H4 (cell line): ENCODE results near the gene CDH13. TPM values are rescaled to one million over a fixed set of nuclear protein-coding genes. Genes with fewer than 3 reads are reported as not detected.

Experiments used
- DNase-seq: peaks from one replicate; pipeline ENCODE4 v3.0.0-alpha.2; 2015; ENCODE audit warnings: low spot score
- total RNA-seq: library from RNA; depleted of rRNA; stranded (reverse); fragments of >200 nt; shearing (Covaris generic); gene quantifications from 2 replicates; pipeline ENCODE4 v1.2.3, GENCODE V29; 2014

The CDH13 gene
- total RNA-seq, 1 experiment from 2014 or later = not detected

GRCh38 chr16:82841108-82841507 lies 214.3 kb downstream of the CDH13 start:
- no peak for DNase-seq

GRCh38 chr16:82843606-82844271 lies 217.0 kb downstream of the CDH13 start:
- DNase-seq = no peak

GRCh38 chr16:82845116-82845515 lies 218.3 kb downstream of the CDH13 start:
- DNase-seq = no peak

GRCh38 chr16:82846806-82847205 lies 220.0 kb downstream of the CDH13 start:
- no peak for DNase-seq

- DNase-seq = no peak
Measured at GRCh38 chr16:82848013-82848412, 221.2 kb downstream of the CDH13 start.

GRCh38 chr16:82852388-82853008 lies 225.7 kb downstream of the CDH13 start:
- no peak for DNase-seq

GRCh38 chr16:82855471-82855870 lies 228.7 kb downstream of the CDH13 start:
- no peak for DNase-seq

- DNase-seq = no peak
Measured at GRCh38 chr16:82857693-82858365, 231.1 kb downstream of the CDH13 start.

- DNase-seq = no peak
Measured at GRCh38 chr16:82859662-82860061, 232.9 kb downstream of the CDH13 start.

- DNase-seq = no peak
Measured at GRCh38 chr16:82860071-82860470, 233.3 kb downstream of the CDH13 start.

GRCh38 chr16:82862057-82862456 lies 235.3 kb downstream of the CDH13 start:
- DNase-seq = no peak

GRCh38 chr16:82864332-82865040 lies 237.7 kb downstream of the CDH13 start:
- DNase-seq = no peak

- DNase-seq = no peak
Measured at GRCh38 chr16:82865412-82865811, 238.6 kb downstream of the CDH13 start.

- no peak for DNase-seq
Measured at GRCh38 chr16:82867485-82867884, 240.7 kb downstream of the CDH13 start.

GRCh38 chr16:82874271-82874670 lies 247.5 kb downstream of the CDH13 start:
- no peak for DNase-seq

GRCh38 chr16:82874672-82875071 lies 247.9 kb downstream of the CDH13 start:
- DNase-seq = no peak

GRCh38 chr16:82876951-82877350 lies 250.2 kb downstream of the CDH13 start:
- DNase-seq = no peak

- DNase-seq = no peak
Measured at GRCh38 chr16:82878466-82878865, 251.7 kb downstream of the CDH13 start.

GRCh38 chr16:82880346-82880745 lies 253.6 kb downstream of the CDH13 start:
- no peak for DNase-seq

GRCh38 chr16:82881516-82881915 lies 254.7 kb downstream of the CDH13 start:
- DNase-seq = no peak

GRCh38 chr16:82882226-82882625 lies 255.5 kb downstream of the CDH13 start:
- no peak for DNase-seq
